HG03469 (cell line): ENCODE measurements around the gene CDH23.
"Not testable (repeated sequence)": the region's sequence is repeated elsewhere in the genome, so short reads cannot be mapped to it uniquely, and the experiment has no call there.

Experiments
- ATAC-seq: cut with Tn5 transposase; IDR thresholded peaks from one replicate; pipeline ENCODE4 v1.9.1; 2021; ENCODE audit warnings: mild to moderate bottlenecking, moderate library complexity, moderate number of reproducible peaks; ENCODE audit not compliant: unreplicated experiment

The CDH23 gene

GRCh38 chr10:71597821-71598498, 201.2 kb downstream of the CDH23 start:
- ATAC-seq: no peak

- no peak for ATAC-seq
Observed at GRCh38 chr10:71598621-71599055, 201.9 kb downstream of the CDH23 start.

- no peak for ATAC-seq
Observed at GRCh38 chr10:71599518-71599917, 202.8 kb downstream of the CDH23 start.

GRCh38 chr10:71600242-71600641, 203.5 kb downstream of the CDH23 start:
- ATAC-seq: not testable (repeated sequence)

- no peak for ATAC-seq
Observed at GRCh38 chr10:71600849-71601248, 204.1 kb downstream of the CDH23 start.

GRCh38 chr10:71601273-71601672, 204.6 kb downstream of the CDH23 start:
- ATAC-seq: no peak

- ATAC-seq: no peak
Observed at GRCh38 chr10:71603150-71603549, 206.4 kb downstream of the CDH23 start.

- ATAC-seq: no peak
Observed at GRCh38 chr10:71603754-71604153, 207.0 kb downstream of the CDH23 start.

- no peak for ATAC-seq
Observed at GRCh38 chr10:71604324-71605018, 207.8 kb downstream of the CDH23 start.

- no peak for ATAC-seq
Observed at GRCh38 chr10:71605263-71605962, 208.7 kb downstream of the CDH23 start.

- no peak for ATAC-seq
Observed at GRCh38 chr10:71606257-71607081, 209.7 kb downstream of the CDH23 start.

GRCh38 chr10:71607082-71607443, 210.3 kb downstream of the CDH23 start:
- ATAC-seq: no peak

- ATAC-seq: no peak
Observed at GRCh38 chr10:71608819-71609768, 212.4 kb downstream of the CDH23 start.

- no peak for ATAC-seq
Observed at GRCh38 chr10:71610651-71611050, 213.9 kb downstream of the CDH23 start.

GRCh38 chr10:71611131-71611530, 214.4 kb downstream of the CDH23 start:
- ATAC-seq: no peak

GRCh38 chr10:71611709-71612422, 215.1 kb downstream of the CDH23 start:
- no peak for ATAC-seq

- ATAC-seq: no peak
Observed at GRCh38 chr10:71613261-71613777, 216.6 kb downstream of the CDH23 start.

GRCh38 chr10:71613877-71614276, 217.2 kb downstream of the CDH23 start:
- no peak for ATAC-seq

- no peak for ATAC-seq
Observed at GRCh38 chr10:71614946-71615345, 218.2 kb downstream of the CDH23 start.
